Femur (tissue), 1 donor: ENCODE data around the gene GRM4.

ENCODE experiments used
- DNase-seq: peaks from one replicate; pipeline ENCODE4 v3.0.0-alpha.2; 2017

The GRM4 gene

DNA sequence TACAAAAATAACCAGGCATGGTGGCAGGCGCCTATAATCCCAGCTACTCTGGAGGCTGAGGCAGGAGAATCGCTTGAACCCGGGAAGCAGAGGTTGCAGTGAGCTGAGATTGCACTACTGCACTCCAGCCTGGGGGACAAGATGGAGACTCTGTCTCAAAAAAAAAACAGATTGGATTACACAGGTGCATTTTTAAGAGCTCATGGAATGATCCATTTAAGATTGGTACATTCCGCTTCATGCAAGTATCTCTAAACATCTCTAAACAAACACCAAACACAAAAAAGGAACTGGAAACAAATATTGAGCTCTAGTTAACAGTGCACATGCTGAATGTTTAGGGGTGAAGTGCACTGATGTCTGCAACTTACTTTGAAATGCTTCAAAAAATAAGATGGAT is 154.3 kb downstream of the GRM4 start:
- DNase-seq = no peak

- no peak for DNase-seq
Measured at GRCh38 chr6:33990061-33990541, 155.8 kb downstream of the GRM4 start.

DNA sequence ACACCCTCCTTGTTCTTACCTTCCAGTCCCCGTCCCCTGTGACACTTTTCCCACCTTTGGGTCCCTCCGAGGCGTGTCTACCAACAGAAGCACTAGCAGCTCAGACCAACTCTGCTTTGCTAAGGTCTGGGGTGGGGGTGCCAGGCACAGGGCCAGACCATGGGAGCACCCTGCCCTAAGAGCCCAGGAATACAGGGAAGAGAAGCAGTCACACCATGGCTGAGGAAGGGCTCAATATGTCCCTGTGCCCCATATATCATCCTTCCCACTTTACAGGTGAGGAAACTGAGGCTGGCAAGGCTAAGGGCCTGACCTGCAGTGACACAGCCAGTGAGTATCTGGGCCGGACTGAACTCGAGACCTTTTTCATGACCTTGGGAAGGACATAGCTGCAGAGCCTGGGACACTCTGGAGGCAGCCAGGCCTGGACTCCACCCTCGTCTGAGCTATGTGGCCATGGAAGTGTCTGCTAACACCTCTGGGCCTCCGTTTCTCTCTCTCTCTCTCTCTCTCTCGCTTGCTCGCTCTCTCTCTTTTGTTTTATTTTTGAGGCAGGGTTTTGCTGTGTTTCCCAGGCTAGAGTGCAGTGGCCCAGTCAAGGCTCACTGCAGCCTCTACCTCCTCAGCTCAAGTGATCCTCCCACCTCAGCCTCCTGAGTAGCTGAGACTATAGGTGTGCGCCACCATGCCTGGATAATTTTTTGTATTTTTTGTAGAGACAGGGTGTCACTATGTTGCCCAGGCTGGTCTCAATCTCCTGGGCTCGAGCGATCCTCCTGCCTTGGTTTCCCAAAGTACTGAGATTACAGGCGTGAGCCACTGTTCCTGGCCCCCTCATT is 156.7 kb downstream of the GRM4 start:
- DNase-seq = no peak

GRCh38 chr6:33988121-33989015 is 157.5 kb downstream of the GRM4 start:
- no peak for DNase-seq

GRCh38 chr6:33987531-33988021 is 158.3 kb downstream of the GRM4 start:
- no peak for DNase-seq

DNA sequence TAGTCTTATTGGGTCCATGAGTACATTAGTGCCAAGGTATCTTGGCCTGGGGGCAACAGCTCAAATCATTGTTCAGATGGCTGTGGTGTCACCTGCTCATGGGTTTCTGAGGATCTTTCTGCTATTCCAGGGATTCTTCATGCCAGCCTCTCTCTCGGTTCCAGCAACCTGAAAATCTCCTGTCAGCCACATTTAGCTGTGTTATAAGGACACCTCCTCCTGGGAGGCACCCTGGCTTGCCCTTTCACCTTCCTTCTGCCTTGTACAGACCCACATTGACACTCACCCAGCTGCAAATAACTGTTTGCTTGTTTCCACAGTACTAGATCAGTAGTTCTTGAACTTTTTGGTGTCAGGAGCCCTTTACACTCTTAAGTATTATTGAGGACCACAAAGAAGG is 159.9 kb downstream of the GRM4 start:
- no peak for DNase-seq

GRCh38 chr6:33985313-33985751 is 160.6 kb downstream of the GRM4 start:
- DNase-seq = no peak

DNA sequence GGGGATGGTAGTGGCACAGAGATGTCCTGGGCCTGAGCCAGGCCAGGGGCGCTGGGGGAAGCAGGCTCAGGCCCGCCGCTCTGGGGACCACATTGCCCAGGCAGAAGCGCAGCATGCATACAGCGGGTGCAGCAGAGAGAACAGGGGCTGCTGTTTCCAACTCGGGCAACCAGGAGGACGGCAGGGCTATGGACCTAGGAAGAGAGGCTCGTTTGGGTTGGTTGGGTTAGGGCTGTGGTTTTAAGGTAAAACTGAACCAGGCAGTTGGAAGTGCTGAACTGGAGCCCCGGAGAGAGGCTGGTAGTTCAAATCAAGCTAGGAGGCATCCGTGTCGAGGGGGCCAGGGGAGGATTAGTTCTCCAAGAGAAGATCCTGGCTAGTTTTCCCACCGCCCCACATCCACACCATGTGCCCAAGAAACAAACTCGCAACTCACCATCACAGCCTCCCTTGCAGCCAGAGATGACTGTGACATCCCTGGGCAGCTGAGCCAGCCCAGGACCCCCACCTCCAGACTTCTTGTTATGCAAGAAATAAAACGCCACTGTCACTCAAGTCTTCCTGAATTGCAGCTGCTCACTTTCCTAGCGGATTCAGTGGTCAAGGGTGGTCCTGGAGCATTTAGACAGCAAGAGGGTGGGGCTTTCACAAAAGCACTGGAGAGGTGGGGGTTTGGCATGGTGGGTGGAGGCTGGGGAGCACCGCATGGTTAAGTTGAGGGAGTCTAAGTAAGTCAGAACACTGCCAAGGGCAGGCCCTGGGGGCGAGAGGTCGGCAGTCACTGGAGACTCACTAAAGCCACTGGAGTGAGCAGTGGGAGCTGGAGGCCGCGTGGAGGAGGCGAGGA is 161.2 kb downstream of the GRM4 start:
- no peak for DNase-seq

DNA sequence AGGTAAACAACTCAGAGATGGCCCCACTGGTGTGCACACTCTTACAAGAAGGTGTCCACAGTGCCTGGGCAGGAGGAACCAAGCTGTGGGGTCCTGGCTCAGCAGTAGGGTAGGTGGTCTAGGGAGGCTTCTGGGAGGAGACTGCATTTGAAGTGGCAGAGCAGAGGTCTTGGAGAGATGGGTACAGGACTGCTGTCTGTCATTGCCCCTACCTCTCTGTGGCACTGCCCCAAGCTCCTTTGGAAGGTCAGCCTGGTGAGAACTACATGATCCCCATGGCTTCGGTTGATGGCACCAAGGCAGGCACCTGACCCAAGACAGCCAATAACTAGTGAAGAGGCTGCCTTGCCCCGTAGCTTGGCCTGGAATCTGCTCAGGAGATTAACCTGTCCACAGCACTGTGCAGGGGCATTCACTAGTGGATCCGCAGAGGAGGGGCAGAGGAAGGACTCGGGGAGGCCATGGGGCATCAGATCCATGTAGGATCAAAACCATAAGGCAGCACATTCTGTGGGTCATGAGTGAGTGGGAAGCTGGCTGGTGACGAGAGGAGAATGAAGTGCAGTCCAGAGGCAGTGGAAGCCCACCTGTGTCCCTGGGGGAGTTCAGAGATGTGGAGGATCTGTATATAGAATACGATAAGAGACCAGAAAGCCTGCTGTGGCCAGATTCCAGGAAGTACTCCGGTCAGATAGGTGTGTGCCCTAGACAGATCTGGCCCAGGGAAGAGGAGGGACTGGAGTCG is 162.0 kb downstream of the GRM4 start:
- no peak for DNase-seq

DNA sequence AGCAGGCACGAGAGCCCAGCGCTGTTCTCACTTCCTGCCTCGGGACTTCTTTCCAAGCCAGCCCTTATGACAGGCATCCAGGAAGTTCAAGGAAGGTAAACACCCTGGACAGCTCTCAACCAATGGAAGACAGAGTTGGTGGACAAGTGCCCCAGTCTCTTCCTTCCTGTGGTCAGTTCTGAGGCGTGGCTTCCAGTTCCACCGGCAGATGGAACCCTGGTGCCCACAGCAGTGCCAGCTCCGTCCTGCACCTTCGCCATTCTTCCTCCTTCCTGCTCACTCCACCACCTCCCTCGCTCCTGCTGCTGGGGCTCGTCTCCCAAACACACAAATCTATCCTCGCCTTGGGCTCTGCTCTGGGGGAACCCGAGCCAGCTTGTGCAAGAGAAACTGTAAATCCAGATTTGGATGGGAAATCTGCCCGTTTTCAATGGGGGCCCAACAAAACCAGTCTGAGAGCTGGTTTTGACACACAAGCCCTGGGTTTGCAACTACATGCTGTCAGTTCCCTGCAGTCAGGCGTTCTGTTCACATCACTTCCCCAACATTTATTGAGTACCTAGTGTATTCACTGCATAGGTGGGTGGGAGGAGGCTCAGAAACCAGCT is 162.7 kb downstream of the GRM4 start:
- no peak for DNase-seq

DNA sequence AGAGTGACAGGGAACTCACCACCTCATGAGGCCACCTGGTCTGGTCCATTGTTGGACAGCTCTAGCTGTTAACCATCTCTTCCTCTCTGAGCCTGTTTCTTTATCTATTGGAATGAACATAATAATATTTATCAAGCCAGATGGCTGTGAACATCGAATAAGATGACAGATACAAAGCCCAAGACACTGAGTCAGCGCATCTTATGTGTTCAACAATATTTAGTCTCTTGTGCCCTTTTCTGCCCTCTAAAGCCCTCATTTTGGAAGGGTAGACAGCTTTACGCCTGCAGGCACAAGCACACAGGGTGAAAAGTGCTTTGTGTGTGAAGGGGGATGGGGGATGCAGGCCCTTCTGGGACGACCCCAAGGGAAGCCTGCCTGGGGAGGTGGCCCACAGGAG is 164.0 kb downstream of the GRM4 start:
- no peak for DNase-seq

GRCh38 chr6:33981421-33981820 is 164.5 kb downstream of the GRM4 start:
- no peak for DNase-seq

GRCh38 chr6:33980176-33981175 is 165.4 kb downstream of the GRM4 start:
- DNase-seq = no peak

GRCh38 chr6:33979750-33980149 is 166.1 kb downstream of the GRM4 start:
- no peak for DNase-seq

- DNase-seq = no peak
Measured at GRCh38 chr6:33978412-33979150, 167.3 kb downstream of the GRM4 start.

- DNase-seq = no peak
Measured at GRCh38 chr6:33977606-33978411, 168.1 kb downstream of the GRM4 start.

DNA sequence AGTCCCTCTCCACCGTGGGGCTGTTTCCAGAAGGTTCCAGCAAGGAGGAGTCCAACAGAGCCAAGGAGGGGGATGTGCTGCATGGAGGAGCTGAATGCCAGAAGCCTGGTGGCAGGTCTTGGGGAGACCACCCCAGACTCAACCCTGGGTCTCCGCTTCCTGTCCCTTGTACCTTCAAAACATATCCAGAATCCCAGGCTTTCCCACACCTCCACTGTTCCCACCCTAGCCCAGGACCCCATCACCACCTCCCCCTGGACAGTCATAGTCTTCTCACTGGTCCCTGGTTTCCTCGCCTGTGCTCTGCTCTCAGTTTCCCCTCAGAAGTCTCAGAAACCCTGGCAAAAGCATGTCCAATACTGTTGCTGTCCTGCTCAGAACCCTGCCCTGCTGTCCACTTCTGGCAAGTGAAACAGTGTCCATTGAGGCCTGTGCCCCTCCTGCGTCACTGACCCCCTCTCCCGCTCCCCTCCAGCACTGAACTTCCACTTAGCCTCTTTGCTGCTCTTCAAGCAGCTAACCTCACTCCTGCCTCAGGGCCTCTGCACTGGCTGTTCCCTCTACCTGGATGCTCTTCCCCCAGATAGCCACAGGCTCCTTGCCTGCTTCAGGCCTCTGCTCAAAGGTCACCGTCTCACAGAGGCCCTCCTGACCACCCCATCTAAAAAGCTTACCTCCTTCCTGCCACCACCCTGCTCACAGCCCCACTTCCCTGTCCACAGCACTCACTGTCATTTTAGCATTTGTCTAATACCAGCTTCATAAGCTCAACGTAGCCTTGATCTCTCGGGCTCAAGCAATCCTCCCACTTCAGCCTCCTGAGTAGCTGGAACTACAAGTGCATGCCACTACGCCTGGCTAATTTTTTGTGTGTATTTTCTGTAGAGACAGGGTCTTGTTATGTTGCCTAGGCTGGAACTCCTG is 169.2 kb downstream of the GRM4 start:
- DNase-seq = no peak
